HG03108 (cell line): Measurements from ENCODE around the gene ZNF626.
"Not testable (repeated sequence)": the region's sequence is repeated elsewhere in the genome, so short reads cannot be mapped to it uniquely, and the experiment has no call there.

ENCODE experiments used
- ATAC-seq: cut with Tn5 transposase; IDR thresholded peaks from one replicate; pipeline ENCODE4 v1.9.1; 2021; ENCODE audit warnings: moderate library complexity; ENCODE audit not compliant: unreplicated experiment

ZNF626 gene

GRCh38 chr19:20661150-20661819 lies at the start of gene ZNF626:
Gene ZNF626 (minus strand): TSS chr19:20661571. CDS start chr19:20661446, 125 bp downstream.
- peak; percentile 66 for ATAC-seq

- no peak for ATAC-seq
These were observed 7.9 kb upstream of the ZNF626 start for GRCh38 chr19:20669263-20669662.

GRCh38 chr19:20667281-20667680 lies 5.9 kb upstream of the ZNF626 start:
- no peak for ATAC-seq

GRCh38 chr19:20664901-20665781 lies 3.8 kb upstream of the ZNF626 start:
- ATAC-seq = no peak

GRCh38 chr19:20664475-20664874 lies 3.1 kb upstream of the ZNF626 start:
- not testable (repeated sequence) for ATAC-seq

- ATAC-seq = no peak
These were observed 1.2 kb upstream of the ZNF626 start for GRCh38 chr19:20662421-20663105.

- no peak for ATAC-seq
These were observed 764 bp downstream of the ZNF626 start for GRCh38 chr19:20660473-20661140.

GRCh38 chr19:20640545-20640944 lies 20.8 kb downstream of the ZNF626 start:
- no peak for ATAC-seq

GRCh38 chr19:20640023-20640422 lies 21.3 kb downstream of the ZNF626 start:
- ATAC-seq = no peak

- ATAC-seq = not testable (repeated sequence)
These were observed 36.8 kb downstream of the ZNF626 start for GRCh38 chr19:20624560-20624959.

GRCh38 chr19:20616071-20616470 lies 45.3 kb downstream of the ZNF626 start:
- ATAC-seq = no peak

- not testable (repeated sequence) for ATAC-seq
These were observed 46.4 kb downstream of the ZNF626 start for GRCh38 chr19:20614971-20615370.

GRCh38 chr19:20612711-20613316 lies 48.6 kb downstream of the ZNF626 start:
- ATAC-seq = no peak

GRCh38 chr19:20611866-20612265 lies 49.5 kb downstream of the ZNF626 start:
- no peak for ATAC-seq

GRCh38 chr19:20607943-20608342 lies 53.4 kb downstream of the ZNF626 start:
- ATAC-seq = no peak
